ENCODE data around the gene IGFBP6.
A peak's percentile ranks its signal among the peaks of the same experiment; 100 is the strongest.
"Not testable (repeated sequence)": the region's sequence is repeated elsewhere in the genome, so short reads cannot be mapped to it uniquely, and the experiment has no call there.

The IGFBP6 gene

GRCh38 chr12:53070877-53071492 lies 26.5 kb upstream of the IGFBP6 start:
- no peak for DNase-seq (ENCODE audit: low read depth)

GRCh38 chr12:53071591-53072551 lies 25.6 kb upstream of the IGFBP6 start:
- DNase-seq (ENCODE audit: low read depth), result no peak

GRCh38 chr12:53073881-53074280 lies 23.6 kb upstream of the IGFBP6 start:
- DNase-seq (ENCODE audit: low read depth), result no peak

- no peak for DNase-seq (ENCODE audit: low read depth)
These were observed 23.0 kb upstream of the IGFBP6 start for GRCh38 chr12:53074283-53074998.

- DNase-seq (ENCODE audit: low read depth), result no peak
These were observed 22.5 kb upstream of the IGFBP6 start for GRCh38 chr12:53074999-53075370.

GRCh38 chr12:53076461-53076860 lies 21.0 kb upstream of the IGFBP6 start:
- no peak for DNase-seq (ENCODE audit: low read depth)

GRCh38 chr12:53077030-53077429 lies 20.4 kb upstream of the IGFBP6 start:
- no peak for DNase-seq (ENCODE audit: low read depth)

GRCh38 chr12:53078425-53079225 lies 18.8 kb upstream of the IGFBP6 start:
- no peak for DNase-seq (ENCODE audit: low read depth)

- DNase-seq (ENCODE audit: low read depth), result peak; percentile 89
These were observed 18.0 kb upstream of the IGFBP6 start, which contains the start of gene SPRYD3 for GRCh38 chr12:53079226-53080117. SPRYD3 (minus strand) TSS chr12:53079390; CDS start chr12:53079333, 57 bp downstream.

- DNase-seq (ENCODE audit: low read depth), result no peak
These were observed 14.8 kb upstream of the IGFBP6 start for GRCh38 chr12:53082637-53083175.

GRCh38 chr12:53086361-53086760 lies 11.1 kb upstream of the IGFBP6 start:
- no peak for DNase-seq (ENCODE audit: low read depth)

- no peak for DNase-seq (ENCODE audit: low read depth)
These were observed 7.4 kb upstream of the IGFBP6 start for GRCh38 chr12:53090105-53090504.

GRCh38 chr12:53090554-53090953 lies 6.9 kb upstream of the IGFBP6 start:
- DNase-seq (ENCODE audit: low read depth), result no peak

GRCh38 chr12:53091756-53092155 lies 5.7 kb upstream of the IGFBP6 start:
- no peak for DNase-seq (ENCODE audit: low read depth)

- no peak for DNase-seq (ENCODE audit: low read depth)
These were observed 3.6 kb upstream of the IGFBP6 start for GRCh38 chr12:53093777-53094393.

- DNase-seq (ENCODE audit: low read depth), result no peak
These were observed 3.1 kb upstream of the IGFBP6 start for GRCh38 chr12:53094394-53094787.

GRCh38 chr12:53094796-53095595 lies 2.5 kb upstream of the IGFBP6 start:
- DNase-seq (ENCODE audit: low read depth), result not testable (repeated sequence)

GRCh38 chr12:53095596-53095895 lies 1.9 kb upstream of the IGFBP6 start:
- DNase-seq (ENCODE audit: low read depth), result not testable (repeated sequence)

- no peak for DNase-seq (ENCODE audit: low read depth)
These were observed 1.3 kb upstream of the IGFBP6 start for GRCh38 chr12:53096089-53096741.
